ENCODE data around the gene CALHM5. TPM values are rescaled to one million over a fixed set of nuclear protein-coding genes. Genes with fewer than 3 reads are reported as not detected.

CALHM5 gene
- total RNA-seq, 1 donor from 2014 or later = 0.40 TPM

GRCh38 chr6:116547358-116547757, 35.9 kb downstream of the CALHM5 start:
- DNase-seq (ENCODE audit: low read depth in 2 of 2) = no peak

- no peak for DNase-seq (ENCODE audit: low read depth in 2 of 2)
These were observed 39.4 kb downstream of the CALHM5 start for GRCh38 chr6:116550796-116551195.

- no peak for DNase-seq (ENCODE audit: low read depth in 2 of 2)
These were observed 42.0 kb downstream of the CALHM5 start, which contains the start of gene CALHM4 for GRCh38 chr6:116553451-116553850. TSS of gene CALHM4 (plus strand) at chr6:116553751. CDS start at chr6:116553794, 43 bp downstream.

- DNase-seq (ENCODE audit: low read depth in 2 of 2) = peak in 1 of 2 donors; percentile 45
These were observed 44.6 kb downstream of the CALHM5 start for GRCh38 chr6:116556065-116556464.

GRCh38 chr6:116556814-116557415, 45.5 kb downstream of the CALHM5 start:
- DNase-seq (ENCODE audit: low read depth in 2 of 2) = no peak

GRCh38 chr6:116557893-116558292, 46.5 kb downstream of the CALHM5 start:
- DNase-seq (ENCODE audit: low read depth in 2 of 2) = peak in 1 of 2 donors; percentile 95

GRCh38 chr6:116560130-116560529, 48.7 kb downstream of the CALHM5 start:
- no peak for DNase-seq (ENCODE audit: low read depth in 2 of 2)

- peak; percentile 76 to 77 for DNase-seq (ENCODE audit: low read depth in 2 of 2)
These were observed 50.1 kb downstream of the CALHM5 start for GRCh38 chr6:116561377-116562018.

GRCh38 chr6:116562019-116562403, 50.6 kb downstream of the CALHM5 start:
- no peak for DNase-seq (ENCODE audit: low read depth in 2 of 2)

- DNase-seq (ENCODE audit: low read depth in 2 of 2) = peak in 1 of 2 donors; percentile 40
These were observed 51.2 kb downstream of the CALHM5 start for GRCh38 chr6:116562614-116563013.

- no peak for DNase-seq (ENCODE audit: low read depth in 2 of 2)
These were observed 52.4 kb downstream of the CALHM5 start for GRCh38 chr6:116563830-116564229.

- no peak for DNase-seq (ENCODE audit: low read depth in 2 of 2)
These were observed 52.9 kb downstream of the CALHM5 start for GRCh38 chr6:116564311-116564710.

- DNase-seq (ENCODE audit: low read depth in 2 of 2) = peak in 1 of 2 donors; percentile 29
These were observed 53.8 kb downstream of the CALHM5 start for GRCh38 chr6:116564921-116565872.

- peak in 1 of 2 donors; percentile 13 for DNase-seq (ENCODE audit: low read depth in 2 of 2)
These were observed 56.7 kb downstream of the CALHM5 start for GRCh38 chr6:116568111-116568510.

GRCh38 chr6:116568821-116569755, 57.6 kb downstream of the CALHM5 start:
- DNase-seq (ENCODE audit: low read depth in 2 of 2) = peak in 1 of 2 donors; percentile 55

- peak; percentile 100 for DNase-seq (ENCODE audit: low read depth in 2 of 2)
These were observed 59.6 kb downstream of the CALHM5 start, which contains the start of gene RWDD1 for GRCh38 chr6:116570856-116571682. TSS of gene RWDD1 (plus strand) at chr6:116571504. CDS start at chr6:116571583, 79 bp downstream.

GRCh38 chr6:116571683-116572000, 60.2 kb downstream of the CALHM5 start:
- no peak for DNase-seq (ENCODE audit: low read depth in 2 of 2)

- DNase-seq (ENCODE audit: low read depth in 2 of 2) = peak; percentile 52 to 65
These were observed 60.7 kb downstream of the CALHM5 start for GRCh38 chr6:116572162-116572561.

All from lung microvascular endothelial cell (primary cell).